Measurements from ENCODE around the gene C10orf90.

The C10orf90 gene

DNA sequence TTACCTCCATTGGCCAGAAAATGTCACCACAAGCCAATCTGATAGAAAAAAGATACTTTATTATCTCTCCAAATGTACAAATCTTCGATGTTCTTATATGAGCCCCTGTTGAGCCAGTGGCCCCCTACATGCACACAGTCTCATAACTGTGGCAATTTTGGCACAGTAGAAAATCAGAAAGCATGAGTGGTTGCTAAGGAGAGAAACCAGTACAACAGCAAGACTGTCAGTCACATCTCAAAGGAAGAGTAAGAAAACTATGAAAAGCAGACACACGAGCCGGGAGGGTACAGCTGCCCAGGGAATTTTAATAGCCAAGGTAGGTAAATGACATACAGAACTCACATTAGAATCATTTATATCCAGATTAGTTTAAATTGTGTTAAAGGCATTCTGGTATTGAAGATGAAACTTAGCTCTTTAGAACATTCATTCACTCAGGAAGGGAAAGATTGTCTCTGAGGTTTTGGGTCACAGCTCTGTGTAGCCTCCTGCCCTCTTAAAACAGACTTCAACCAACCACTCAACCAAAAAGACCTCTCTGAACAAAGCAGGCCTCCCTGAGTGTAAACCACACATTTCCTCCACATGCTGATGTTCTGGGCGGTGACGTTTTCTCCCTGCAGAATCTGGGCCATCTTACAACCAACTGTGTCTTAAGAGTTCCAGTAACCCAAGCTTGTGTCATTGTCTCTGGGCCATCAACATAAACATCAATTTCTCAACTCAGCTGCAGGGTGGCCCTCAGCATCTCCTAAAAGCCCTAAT lies 201.4 kb downstream of the C10orf90 start:
- DNase-seq (ENCODE audit: low read depth), result peak; percentile 93
- no peak for TF ChIP-seq CTCF (conservative IDR thresholded peaks at IDR 0.05; ENCODE audit: low read depth, low read length)

DNA sequence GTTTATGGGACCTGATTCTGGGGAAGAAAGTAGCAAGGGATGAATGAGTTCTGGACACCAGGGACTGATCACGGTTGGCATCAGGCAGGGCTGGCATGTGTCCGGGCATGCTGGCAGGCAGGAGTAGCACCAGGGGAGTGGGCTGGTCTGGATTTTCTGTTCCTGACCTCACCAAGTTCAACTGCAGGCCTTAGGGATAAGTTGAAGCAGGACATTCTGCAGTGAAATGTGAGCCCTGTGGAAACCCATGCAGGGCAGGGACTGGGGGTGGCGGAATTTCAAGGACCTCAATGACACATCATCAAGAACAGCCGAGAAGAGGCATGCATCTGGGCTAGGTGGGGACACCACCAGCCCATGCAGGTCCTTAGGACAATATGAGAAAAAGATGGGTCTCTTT lies 202.0 kb downstream of the C10orf90 start:
- DNase-seq (ENCODE audit: low read depth), result peak; percentile 17

More for the DNA sequence above, 201.4 kb downstream of the C10orf90 start:
- no peak overlapping the region for H3K4me3 ChIP-seq (ENCODE audit: low read depth, low read length)

GRCh38 chr10:126465771-126466170 lies 204.7 kb downstream of the C10orf90 start:
- TF ChIP-seq CTCF (conservative IDR thresholded peaks at IDR 0.05; ENCODE audit: low read depth, low read length), result no peak
- no peak overlapping the region for H3K4me3 ChIP-seq (ENCODE audit: low read depth, low read length)
- DNase-seq (ENCODE audit: low read depth), result peak; percentile 28

More for the DNA sequence above, 202.0 kb downstream of the C10orf90 start:
- no peak overlapping the region for H3K4me3 ChIP-seq (ENCODE audit: low read depth, low read length)
- no peak for TF ChIP-seq CTCF (conservative IDR thresholded peaks at IDR 0.05; ENCODE audit: low read depth, low read length)

DNA sequence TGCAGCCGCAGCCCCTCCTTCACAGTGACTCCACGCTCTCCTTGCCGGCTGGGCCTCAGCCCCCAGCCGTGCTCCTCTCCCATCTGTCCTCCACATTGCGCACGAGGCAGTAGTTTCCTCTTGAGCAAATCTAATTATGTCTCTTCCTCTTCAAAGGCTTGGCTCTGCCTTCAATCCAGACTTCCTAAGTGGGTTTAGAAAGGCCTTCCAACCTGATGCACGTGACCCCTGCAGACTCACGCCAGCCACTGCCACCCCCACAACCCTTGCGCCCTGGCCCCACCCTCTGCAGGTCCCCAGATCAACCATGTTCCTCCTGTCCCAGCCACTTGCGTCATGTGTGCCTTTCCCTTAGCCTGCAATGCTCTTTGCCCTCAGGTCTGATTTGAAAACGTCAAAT lies 207.2 kb downstream of the C10orf90 start:
- H3K4me3 ChIP-seq (ENCODE audit: low read depth, low read length), result no peak overlapping the region
- DNase-seq (ENCODE audit: low read depth), result no peak
- TF ChIP-seq CTCF (conservative IDR thresholded peaks at IDR 0.05; ENCODE audit: low read depth, low read length), result no peak

- H3K4me3 ChIP-seq (ENCODE audit: low read depth, low read length), result no peak overlapping the region
- DNase-seq (ENCODE audit: low read depth), result no peak
- TF ChIP-seq CTCF (conservative IDR thresholded peaks at IDR 0.05; ENCODE audit: low read depth, low read length), result no peak
Measured at GRCh38 chr10:126461289-126461940, 209.1 kb downstream of the C10orf90 start.

DNA sequence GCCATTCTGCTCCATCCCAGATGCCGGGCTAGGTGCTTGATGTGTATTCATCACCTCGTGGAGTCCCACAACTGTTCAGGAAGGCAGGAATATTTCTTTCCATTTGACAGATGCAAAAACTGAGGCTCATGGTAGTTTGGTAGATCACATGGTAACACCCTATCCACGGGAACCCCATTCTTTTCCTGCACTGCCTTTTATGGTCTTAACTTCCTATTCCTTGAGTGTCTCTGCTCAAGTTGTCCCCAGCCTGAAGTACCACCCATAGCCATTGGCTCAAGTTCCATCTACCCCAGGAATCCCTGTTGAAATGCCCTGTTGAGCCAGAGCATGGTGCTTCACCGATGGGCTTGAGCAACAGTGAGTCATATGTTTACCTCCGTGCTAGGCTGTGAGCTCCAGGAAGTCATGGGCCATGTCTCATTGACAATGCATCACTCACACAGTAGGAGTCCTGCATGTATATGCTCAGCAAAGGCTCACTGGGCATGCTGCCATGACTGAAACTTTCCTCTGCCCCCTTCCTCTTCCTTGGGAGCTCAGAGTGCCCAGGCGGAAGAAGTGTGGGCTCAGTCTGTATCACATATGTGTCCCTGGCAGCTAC lies 210.5 kb downstream of the C10orf90 start:
- peak; percentile 97 for DNase-seq (ENCODE audit: low read depth)
- no peak for TF ChIP-seq CTCF (conservative IDR thresholded peaks at IDR 0.05; ENCODE audit: low read depth, low read length)
- no peak overlapping the region for H3K4me3 ChIP-seq (ENCODE audit: low read depth, low read length)
